GM10847 (cell line): ENCODE measurements around the gene HDAC1.

Experiments
- POLR2A ChIP-seq: IDR thresholded peaks from 2 replicates; pipeline ENCODE4 v1.6.1; 2011; ENCODE audit not compliant: insufficient read length; ENCODE audit errors: extremely low read depth

HDAC1 gene

GRCh38 chr1:32334864-32335534 lies 43.1 kb downstream of the HDAC1 start:
- TF ChIP-seq POLR2A: no peak

GRCh38 chr1:32335535-32335789 lies 43.6 kb downstream of the HDAC1 start:
- TF ChIP-seq POLR2A: no peak

- TF ChIP-seq POLR2A: peak; percentile 99
These were observed 44.1 kb downstream of the HDAC1 start, which contains the start of gene MARCKSL1 for GRCh38 chr1:32335790-32336590. Gene MARCKSL1 (minus strand): TSS chr1:32336233. CDS start chr1:32336033, 200 bp downstream.

- TF ChIP-seq POLR2A: no peak
These were observed 44.7 kb downstream of the HDAC1 start for GRCh38 chr1:32336591-32336932.

- TF ChIP-seq POLR2A: no peak
These were observed 45.2 kb downstream of the HDAC1 start for GRCh38 chr1:32336963-32337675.

- no peak for TF ChIP-seq POLR2A
These were observed 46.2 kb downstream of the HDAC1 start for GRCh38 chr1:32337855-32338636.

- no peak for TF ChIP-seq POLR2A
These were observed 46.8 kb downstream of the HDAC1 start for GRCh38 chr1:32338637-32339145.

- TF ChIP-seq POLR2A: no peak
These were observed 47.6 kb downstream of the HDAC1 start for GRCh38 chr1:32339363-32339978.

- TF ChIP-seq POLR2A: no peak
These were observed 49.4 kb downstream of the HDAC1 start for GRCh38 chr1:32341186-32341757.

GRCh38 chr1:32341971-32342370 lies 50.1 kb downstream of the HDAC1 start:
- no peak for TF ChIP-seq POLR2A

- TF ChIP-seq POLR2A: no peak
These were observed 50.8 kb downstream of the HDAC1 start for GRCh38 chr1:32342704-32343103.

- no peak for TF ChIP-seq POLR2A
These were observed 53.5 kb downstream of the HDAC1 start for GRCh38 chr1:32345289-32345827.

GRCh38 chr1:32346532-32347157 lies 54.8 kb downstream of the HDAC1 start:
- no peak for TF ChIP-seq POLR2A
